ENCODE results near the gene ASXL2.
A peak's percentile ranks its signal among the peaks of the same experiment; 100 is the strongest.
"Not testable (repeated sequence)": the region's sequence is repeated elsewhere in the genome, so short reads cannot be mapped to it uniquely, and the experiment has no call there.

Gene ASXL2

GRCh38 chr2:25844089-25844488, 34.2 kb downstream of the ASXL2 start:
- no peak for DNase-seq (ENCODE audit: low read depth, low spot score)
- no peak overlapping the region for H3K4me3 ChIP-seq (ENCODE audit: low read length)

- no peak overlapping the region for H3K4me3 ChIP-seq (ENCODE audit: low read length)
- no peak for DNase-seq (ENCODE audit: low read depth, low spot score)
Measured at GRCh38 chr2:25842155-25842554, 36.1 kb downstream of the ASXL2 start.

- DNase-seq (ENCODE audit: low read depth, low spot score), result no peak
- H3K4me3 ChIP-seq (ENCODE audit: low read length), result no peak overlapping the region
Measured at GRCh38 chr2:25838152-25838756, 40.0 kb downstream of the ASXL2 start.

- H3K4me3 ChIP-seq (ENCODE audit: low read length), result no peak overlapping the region
- DNase-seq (ENCODE audit: low read depth, low spot score), result no peak
Measured at GRCh38 chr2:25835906-25836305, 42.4 kb downstream of the ASXL2 start.

GRCh38 chr2:25833566-25833965, 44.7 kb downstream of the ASXL2 start:
- DNase-seq (ENCODE audit: low read depth, low spot score), result no peak
- H3K4me3 ChIP-seq (ENCODE audit: low read length), result no peak overlapping the region

GRCh38 chr2:25832897-25833296, 45.4 kb downstream of the ASXL2 start:
- H3K4me3 ChIP-seq (ENCODE audit: low read length), result no peak overlapping the region
- DNase-seq (ENCODE audit: low read depth, low spot score), result no peak

- peak; percentile 51 for DNase-seq (ENCODE audit: low read depth, low spot score)
Measured at GRCh38 chr2:25831746-25832449, 46.4 kb downstream of the ASXL2 start.

GRCh38 chr2:25829828-25830227, 48.5 kb downstream of the ASXL2 start:
- no peak overlapping the region for H3K4me3 ChIP-seq (ENCODE audit: low read length)
- no peak for DNase-seq (ENCODE audit: low read depth, low spot score)

More at GRCh38 chr2:25831746-25832449, 46.4 kb downstream of the ASXL2 start:
- no peak overlapping the region for H3K4me3 ChIP-seq (ENCODE audit: low read length)

GRCh38 chr2:25829377-25829704, 48.9 kb downstream of the ASXL2 start:
- no peak for DNase-seq (ENCODE audit: low read depth, low spot score)

GRCh38 chr2:25828532-25829376, 49.5 kb downstream of the ASXL2 start:
- H3K4me3 ChIP-seq (ENCODE audit: low read length); DNase-seq (ENCODE audit: low read depth, low spot score): not testable (repeated sequence)

More at GRCh38 chr2:25829377-25829704, 48.9 kb downstream of the ASXL2 start:
- H3K4me3 ChIP-seq (ENCODE audit: low read length), result no peak overlapping the region

- no peak overlapping the region for H3K4me3 ChIP-seq (ENCODE audit: low read length)
- peak; percentile 52 for DNase-seq (ENCODE audit: low read depth, low spot score)
Measured at GRCh38 chr2:25825238-25825637, 53.0 kb downstream of the ASXL2 start.

GRCh38 chr2:25824718-25825117, 53.6 kb downstream of the ASXL2 start:
- DNase-seq (ENCODE audit: low read depth, low spot score), result no peak
- no peak overlapping the region for H3K4me3 ChIP-seq (ENCODE audit: low read length)

- H3K4me3 ChIP-seq (ENCODE audit: low read length), result no peak overlapping the region
- no peak for DNase-seq (ENCODE audit: low read depth, low spot score)
Measured at GRCh38 chr2:25824216-25824615, 54.1 kb downstream of the ASXL2 start.

- no peak overlapping the region for H3K4me3 ChIP-seq (ENCODE audit: low read length)
- no peak for DNase-seq (ENCODE audit: low read depth, low spot score)
Measured at GRCh38 chr2:25822190-25823117, 55.8 kb downstream of the ASXL2 start.

- no peak overlapping the region for H3K4me3 ChIP-seq (ENCODE audit: low read length)
- no peak for DNase-seq (ENCODE audit: low read depth, low spot score)
Measured at GRCh38 chr2:25821225-25822056, 56.8 kb downstream of the ASXL2 start.

GRCh38 chr2:25819597-25820039, 58.7 kb downstream of the ASXL2 start:
- H3K4me3 ChIP-seq (ENCODE audit: low read length), result no peak overlapping the region
- no peak for DNase-seq (ENCODE audit: low read depth, low spot score)

- no peak overlapping the region for H3K4me3 ChIP-seq (ENCODE audit: low read length)
- DNase-seq (ENCODE audit: low read depth, low spot score), result peak; percentile 10
Measured at GRCh38 chr2:25817630-25818029, 60.7 kb downstream of the ASXL2 start.

GRCh38 chr2:25817006-25817405, 61.3 kb downstream of the ASXL2 start:
- DNase-seq (ENCODE audit: low read depth, low spot score), result no peak
- no peak overlapping the region for H3K4me3 ChIP-seq (ENCODE audit: low read length)

Data from Jurkat, Clone E6-1 (cell line).